ENCODE measurements around the gene ALKBH4.
"Not testable (repeated sequence)": the region's sequence is repeated elsewhere in the genome, so short reads cannot be mapped to it uniquely, and the experiment has no call there.

DNA sequence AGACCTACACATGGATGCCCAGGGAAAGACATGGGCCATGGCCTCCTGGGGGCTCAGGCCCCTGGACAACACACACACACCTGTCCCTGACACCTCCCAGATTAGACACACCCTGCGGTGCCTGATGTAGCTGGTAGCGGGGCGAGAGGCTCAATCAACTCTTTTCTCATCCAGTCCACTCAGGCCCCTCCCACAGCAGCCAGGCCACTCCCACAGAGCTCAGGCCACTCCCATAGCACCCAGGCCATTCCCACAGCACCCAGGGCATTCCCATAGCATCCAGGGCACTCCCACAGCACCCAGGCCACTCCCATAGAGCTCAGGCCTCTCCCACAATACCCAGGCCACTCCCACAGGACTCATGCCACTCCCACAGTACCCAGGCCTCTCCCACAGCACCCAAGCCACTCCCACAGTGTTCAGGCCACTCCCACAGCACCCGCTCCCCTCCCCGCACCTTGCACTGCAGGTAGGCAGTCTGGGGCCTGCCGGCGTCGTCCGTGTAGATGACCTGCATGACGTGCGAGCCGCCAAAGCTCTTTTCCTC lies 25.9 kb upstream of the ALKBH4 start:
- TF ChIP-seq, protein P1, sequence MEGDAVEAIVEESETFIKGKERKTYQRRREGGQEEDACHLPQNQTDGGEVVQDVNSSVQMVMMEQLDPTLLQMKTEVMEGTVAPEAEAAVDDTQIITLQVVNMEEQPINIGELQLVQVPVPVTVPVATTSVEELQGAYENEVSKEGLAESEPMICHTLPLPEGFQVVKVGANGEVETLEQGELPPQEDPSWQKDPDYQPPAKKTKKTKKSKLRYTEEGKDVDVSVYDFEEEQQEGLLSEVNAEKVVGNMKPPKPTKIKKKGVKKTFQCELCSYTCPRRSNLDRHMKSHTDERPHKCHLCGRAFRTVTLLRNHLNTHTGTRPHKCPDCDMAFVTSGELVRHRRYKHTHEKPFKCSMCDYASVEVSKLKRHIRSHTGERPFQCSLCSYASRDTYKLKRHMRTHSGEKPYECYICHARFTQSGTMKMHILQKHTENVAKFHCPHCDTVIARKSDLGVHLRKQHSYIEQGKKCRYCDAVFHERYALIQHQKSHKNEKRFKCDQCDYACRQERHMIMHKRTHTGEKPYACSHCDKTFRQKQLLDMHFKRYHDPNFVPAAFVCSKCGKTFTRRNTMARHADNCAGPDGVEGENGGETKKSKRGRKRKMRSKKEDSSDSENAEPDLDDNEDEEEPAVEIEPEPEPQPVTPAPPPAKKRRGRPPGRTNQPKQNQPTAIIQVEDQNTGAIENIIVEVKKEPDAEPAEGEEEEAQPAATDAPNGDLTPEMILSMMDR (IDR thresholded peaks at IDR 0.05), result not testable (repeated sequence)
- not testable (repeated sequence) for TF ChIP-seq POLR2A (IDR thresholded peaks at IDR 0.05)

All from uterus (tissue), 2 donors.